Cardiac muscle cell (in vitro differentiated cells and primary cell): ENCODE results near the gene APBA2. TPM values are rescaled to one million over a fixed set of nuclear protein-coding genes. Genes with fewer than 3 reads are reported as not detected.

Experiments used
- DNase-seq, 2 donors: peaks; one replicate each; pipeline versions ENCODE4 v3.0.0 to v3.0.0-alpha.2; 2010 to 2017; ENCODE audit warnings: low read depth in 1 of 2, low spot score in 1 of 2
- H3K27ac ChIP-seq: fragments of 200-600 bp; sonication (generic); 2 replicates; pipeline ENCODE4 v1.5.1; 2016
- H3K27me3 ChIP-seq: fragments of 200-600 bp; sonication (generic); 2 replicates; pipeline ENCODE4 v1.6.0; 2016; ENCODE audit warnings: control low read depth
- H3K36me3 ChIP-seq: fragments of 200-600 bp; sonication (generic); 2 replicates; pipeline ENCODE4 v1.5.1; 2016; ENCODE audit warnings: control low read depth
- H3K4me1 ChIP-seq: fragments of 200-600 bp; sonication (generic); 2 replicates; pipeline ENCODE4 v1.8.1; 2017; ENCODE audit warnings: low read depth, mild to moderate bottlenecking, mixed run types
- H3K4me3 ChIP-seq: fragments of 200-600 bp; sonication (generic); 2 replicates; pipeline ENCODE4 v1.5.1; 2016; ENCODE audit warnings: mild to moderate bottlenecking
- H3K9me3 ChIP-seq: fragments of 200-600 bp; sonication (generic); 2 replicates; pipeline ENCODE4 v1.5.1; 2017; ENCODE audit warnings: low read depth, mild to moderate bottlenecking, control low read depth
- CTCF ChIP-seq: IDR thresholded peaks from 2 replicates; pipeline ENCODE4 v1.5.1; 2012; ENCODE audit warnings: low read depth, mild to moderate bottlenecking, low read length
- polyA plus RNA-seq: library from polyadenylated mRNA; unstranded; fragments of >200 nt; fragmentation: Nextera tagmentation; extraction: Ambion mirVana; gene quantifications from 2 replicates; pipeline ENCODE4 v1.2.1, GENCODE V29; 2016
- total RNA-seq: library from RNA; depleted of rRNA; stranded (reverse); fragments of >200 nt; gene quantifications from 2 replicates; pipeline ENCODE4 v1.2.3, GENCODE V29; 2016

Gene APBA2
- total and polyA plus RNA-seq, 2 experiments from 2014 or later: 20.5 to 33.2 TPM

GRCh38 chr15:28975766-28976179 is 90.0 kb downstream of the APBA2 start:
- H3K9me3 ChIP-seq: no peaks in the 10 kb centered on the region
- TF ChIP-seq CTCF: peak; percentile 88
- H3K36me3 ChIP-seq: no peaks in the 10 kb centered on the region
- no peaks in the 10 kb centered on the region for H3K4me1 ChIP-seq
- H3K4me3 ChIP-seq: no peak overlapping the region
- no peaks in the 10 kb centered on the region for H3K27me3 ChIP-seq
- H3K27ac ChIP-seq: no peak overlapping the region
- DNase-seq: peak; percentile 70 to 72

GRCh38 chr15:28977377-28978010 is 91.7 kb downstream of the APBA2 start:
- Histone ChIP-seq H3K27me3 (no peaks in the 10 kb centered on the region), H3K9me3 (no peaks in the 10 kb centered on the region), H3K36me3 (no peaks in the 10 kb centered on the region), H3K4me3 (no peak overlapping the region), H3K4me1 (no peaks in the 10 kb centered on the region), H3K27ac (no peak overlapping the region)
- no peak for TF ChIP-seq CTCF
- peak in 1 of 2 donors; percentile 94 for DNase-seq

- Histone ChIP-seq H3K27ac (no peak overlapping the region), H3K4me3 (no peak overlapping the region), H3K4me1 (no peaks in the 10 kb centered on the region), H3K27me3 (no peaks in the 10 kb centered on the region), H3K36me3 (no peaks in the 10 kb centered on the region), H3K9me3 (no peaks in the 10 kb centered on the region)
- no peak for TF ChIP-seq CTCF
- DNase-seq: no peak
Observed at GRCh38 chr15:28978011-28978378, 92.2 kb downstream of the APBA2 start.

GRCh38 chr15:28978661-28979060 is 92.9 kb downstream of the APBA2 start:
- Histone ChIP-seq H3K4me1 (no peaks in the 10 kb centered on the region), H3K36me3 (no peaks in the 10 kb centered on the region), H3K27ac (no peak overlapping the region), H3K9me3 (no peaks in the 10 kb centered on the region), H3K4me3 (no peak overlapping the region), H3K27me3 (no peaks in the 10 kb centered on the region)
- TF ChIP-seq CTCF: no peak
- no peak for DNase-seq

GRCh38 chr15:28979208-28979841 is 93.6 kb downstream of the APBA2 start:
- Histone ChIP-seq H3K9me3 (no peaks in the 10 kb centered on the region), H3K27ac (no peak overlapping the region), H3K36me3 (no peaks in the 10 kb centered on the region), H3K27me3 (no peaks in the 10 kb centered on the region), H3K4me1 (no peaks in the 10 kb centered on the region), H3K4me3 (no peak overlapping the region)
- no peak for TF ChIP-seq CTCF
- DNase-seq: no peak
